Brain microvascular endothelial cell (primary cell): ENCODE results near the gene TSPAN31.
A peak's percentile ranks its signal among the peaks of the same experiment; 100 is the strongest.

Experiments
- DNase-seq: peaks from one replicate; pipeline ENCODE4 v3.0.0-alpha.2; 2020
- H3K27ac ChIP-seq: fragments of 250-450 bp; sonication (Bioruptor Pico); 2 replicates; pipeline ENCODE4 v1.5.1; 2020; ENCODE audit warnings: mild to moderate bottlenecking, moderate library complexity
- H3K27me3 ChIP-seq: fragments of 250-450 bp; sonication (Bioruptor Pico); replicated peaks from 2 replicates; pipeline ENCODE4 v1.5.1; 2020; ENCODE audit warnings: mild to moderate bottlenecking
- H3K36me3 ChIP-seq: fragments of 250-450 bp; sonication (Bioruptor Pico); replicated peaks from 2 replicates; pipeline ENCODE4 v1.5.1; 2020; ENCODE audit warnings: mild to moderate bottlenecking
- H3K4me3 ChIP-seq: 2 replicates; pipeline ENCODE4 v1.5.1; 2011; ENCODE audit warnings: low read depth, mild to moderate bottlenecking, control low read depth, low read length, moderate library complexity
- in situ Hi-C: cut with HindIII; loops from 2 replicates; pipeline ENCODE4 v1.10.0; 2017; ENCODE audit warnings: low sequenced_read_pairs, low pct_ligation_motif_present
- TF ChIP-seq, protein P1 (sequence below): IDR thresholded peaks from 2 replicates; pipeline ENCODE4 v1.5.1; 2011; ENCODE audit warnings: low read depth, mild to moderate bottlenecking, moderate library complexity, low read length, control low read depth, inconsistent platforms; ENCODE audit errors: missing control alignments

Gene TSPAN31

DNA sequence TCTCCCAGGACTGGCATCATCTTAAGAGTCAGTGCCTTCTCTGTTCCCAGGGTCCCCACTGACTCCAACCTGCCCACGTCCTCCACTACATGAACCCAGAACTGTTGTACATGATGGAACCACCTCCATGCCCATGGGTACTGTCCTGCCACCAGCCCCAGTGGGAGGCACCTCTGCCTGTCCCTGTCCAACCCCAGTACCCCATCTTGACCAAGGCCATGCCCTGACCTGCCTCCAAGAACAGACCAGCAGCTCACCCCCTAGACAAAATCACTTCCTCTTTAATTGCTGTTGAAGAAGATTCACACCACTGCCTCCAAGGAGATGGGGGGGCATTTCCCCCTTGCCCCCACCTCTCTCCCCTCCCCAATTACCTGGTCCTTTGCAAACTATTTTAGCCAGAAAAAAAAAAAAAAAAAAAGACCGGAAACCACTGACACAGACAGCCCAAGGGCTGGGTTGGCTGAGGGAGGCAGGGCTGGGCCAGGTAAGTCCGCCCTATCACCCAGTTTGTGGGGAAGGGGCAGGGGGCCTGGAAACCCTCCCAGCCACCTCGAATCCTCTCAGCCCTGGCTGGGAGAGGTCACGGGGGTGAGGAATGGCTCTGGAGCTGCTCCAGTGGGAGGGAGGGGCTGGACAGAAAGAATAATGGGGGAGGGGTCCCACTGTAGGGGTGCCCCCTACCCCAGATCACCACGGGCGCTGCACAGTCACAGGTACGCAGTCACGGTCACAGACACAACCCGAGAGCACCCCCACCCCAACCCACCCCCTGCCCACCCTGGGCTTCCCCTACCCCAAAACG, 19.7 kb upstream of the TSPAN31 start:
- H3K4me3 ChIP-seq = no peak overlapping the region
- TF ChIP-seq, protein P1, sequence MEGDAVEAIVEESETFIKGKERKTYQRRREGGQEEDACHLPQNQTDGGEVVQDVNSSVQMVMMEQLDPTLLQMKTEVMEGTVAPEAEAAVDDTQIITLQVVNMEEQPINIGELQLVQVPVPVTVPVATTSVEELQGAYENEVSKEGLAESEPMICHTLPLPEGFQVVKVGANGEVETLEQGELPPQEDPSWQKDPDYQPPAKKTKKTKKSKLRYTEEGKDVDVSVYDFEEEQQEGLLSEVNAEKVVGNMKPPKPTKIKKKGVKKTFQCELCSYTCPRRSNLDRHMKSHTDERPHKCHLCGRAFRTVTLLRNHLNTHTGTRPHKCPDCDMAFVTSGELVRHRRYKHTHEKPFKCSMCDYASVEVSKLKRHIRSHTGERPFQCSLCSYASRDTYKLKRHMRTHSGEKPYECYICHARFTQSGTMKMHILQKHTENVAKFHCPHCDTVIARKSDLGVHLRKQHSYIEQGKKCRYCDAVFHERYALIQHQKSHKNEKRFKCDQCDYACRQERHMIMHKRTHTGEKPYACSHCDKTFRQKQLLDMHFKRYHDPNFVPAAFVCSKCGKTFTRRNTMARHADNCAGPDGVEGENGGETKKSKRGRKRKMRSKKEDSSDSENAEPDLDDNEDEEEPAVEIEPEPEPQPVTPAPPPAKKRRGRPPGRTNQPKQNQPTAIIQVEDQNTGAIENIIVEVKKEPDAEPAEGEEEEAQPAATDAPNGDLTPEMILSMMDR = no peak
- DNase-seq = no peak
- H3K36me3 ChIP-seq = peaks cover 8% of the 10 kb centered on the region
- no peaks in the 10 kb centered on the region for H3K27me3 ChIP-seq
- H3K27ac ChIP-seq = no peak overlapping the region
- in situ Hi-C loops = no loop called here

DNA sequence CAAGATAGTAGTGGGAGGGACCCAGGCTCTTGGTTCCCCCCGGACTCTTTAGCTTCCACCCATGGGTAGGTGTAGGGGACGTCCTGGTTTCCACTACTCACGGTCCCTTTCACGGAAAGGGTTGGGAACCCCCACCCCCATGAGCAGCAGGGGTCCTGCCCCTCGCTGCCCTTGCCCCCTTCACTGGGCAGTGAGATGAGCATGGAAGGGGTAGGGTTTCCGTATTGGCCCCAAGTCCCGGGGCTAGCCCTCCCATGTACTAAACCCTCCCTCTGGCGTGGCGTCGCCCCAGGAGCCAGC, 19.0 kb upstream of the TSPAN31 start:
- Histone ChIP-seq H3K27ac (no peak overlapping the region), H3K4me3 (peak overlapping the region; percentile 84), H3K36me3 (peaks cover 4% of the 10 kb centered on the region), H3K27me3 (no peaks in the 10 kb centered on the region)
- in situ Hi-C loops = no loop called here
- DNase-seq = no peak
- TF ChIP-seq, protein P1 = no peak

DNA sequence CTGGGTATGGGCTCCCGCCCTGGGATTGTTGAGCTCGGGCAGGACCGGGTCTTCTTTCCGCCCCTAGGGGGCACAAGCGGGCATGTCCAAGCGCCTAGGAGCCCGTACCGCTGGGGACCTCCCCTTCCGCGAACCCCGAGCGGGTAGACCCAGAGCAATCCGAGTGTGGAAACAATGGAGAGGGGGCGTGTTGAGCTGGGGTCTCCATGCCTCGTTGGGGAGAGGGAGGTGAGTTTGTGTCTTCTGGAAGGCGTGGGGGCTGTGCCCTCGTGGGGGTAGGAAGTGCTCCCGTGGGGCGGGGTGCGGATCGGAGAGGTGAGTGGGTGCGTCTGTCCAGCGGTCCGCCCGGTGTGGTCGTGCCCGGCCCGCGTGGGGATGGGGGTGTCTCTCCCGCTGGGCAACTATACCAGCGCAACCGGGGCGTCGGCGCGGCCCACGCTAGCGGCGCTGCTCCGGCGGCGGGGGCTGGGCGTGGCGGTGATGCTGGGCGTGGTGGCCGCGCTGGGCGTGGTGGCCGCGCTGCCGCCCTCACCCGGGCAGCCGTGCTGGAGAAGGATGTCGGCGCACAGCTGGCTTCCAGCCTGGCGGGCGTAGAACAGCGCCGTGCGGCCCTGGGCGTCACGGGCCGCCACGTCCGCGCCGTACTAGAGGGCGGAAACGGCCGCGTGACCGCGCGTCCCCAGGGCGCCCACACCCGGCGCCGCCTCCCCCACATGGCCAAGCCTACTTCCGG, 18.5 kb upstream of the TSPAN31 start:
- no peaks in the 10 kb centered on the region for H3K36me3 ChIP-seq
- in situ Hi-C loops = no loop called here
- peak overlapping the region; percentile 84 for H3K4me3 ChIP-seq
- DNase-seq = peak; percentile 79
- TF ChIP-seq, protein P1 = peak; percentile 94
- no peaks in the 10 kb centered on the region for H3K27me3 ChIP-seq
- H3K27ac ChIP-seq = peak overlapping the region; percentile 32

DNA sequence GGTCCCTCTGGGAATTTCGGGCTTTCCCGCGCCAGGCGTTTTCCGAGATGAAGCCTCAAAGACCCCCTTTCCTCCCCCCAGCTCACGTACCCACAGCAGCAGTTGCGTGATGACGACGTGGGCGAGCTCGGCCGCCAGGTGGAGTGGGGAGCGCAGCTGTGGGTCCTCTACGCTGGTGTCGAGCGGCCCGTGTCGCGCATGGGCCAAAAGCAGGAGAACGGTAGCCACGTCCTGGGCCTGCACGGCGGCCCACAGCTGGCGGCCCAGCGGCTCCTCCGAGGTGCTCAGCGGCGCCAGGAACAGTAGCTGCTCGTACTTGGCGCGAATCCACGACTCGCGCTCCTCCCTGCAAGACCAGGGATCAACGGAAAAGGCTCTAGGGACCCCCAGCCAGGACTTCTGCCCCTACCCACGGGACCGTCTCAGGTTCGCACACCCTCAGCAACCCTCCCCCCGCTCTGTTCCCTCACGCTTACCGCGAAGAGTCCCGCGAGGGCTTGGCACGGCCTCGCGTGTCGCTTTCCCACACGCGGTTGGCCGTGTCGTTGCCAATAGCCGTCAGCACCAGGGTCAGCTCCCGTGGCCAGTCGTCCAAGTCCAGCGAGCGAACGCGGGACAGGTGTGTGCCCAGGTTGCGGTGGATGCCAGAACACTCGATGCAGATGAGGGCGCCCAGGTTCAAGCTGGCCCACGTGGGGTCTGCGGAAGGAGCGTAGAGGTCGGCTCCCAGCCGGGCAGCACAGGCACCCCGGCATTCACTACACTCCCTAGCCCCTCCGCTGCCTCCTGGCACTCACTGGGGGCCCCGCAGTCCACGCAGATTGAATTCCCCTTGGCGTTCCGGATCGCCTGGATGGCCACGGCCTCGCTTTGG, 17.7 kb upstream of the TSPAN31 start:
- H3K27ac ChIP-seq = no peak overlapping the region
- DNase-seq = no peak
- TF ChIP-seq, protein P1 = peak; percentile 50
- H3K4me3 ChIP-seq = peak overlapping the region; percentile 84
- in situ Hi-C loops = no loop called here
- no peaks in the 10 kb centered on the region for H3K36me3 ChIP-seq
- no peaks in the 10 kb centered on the region for H3K27me3 ChIP-seq

DNA sequence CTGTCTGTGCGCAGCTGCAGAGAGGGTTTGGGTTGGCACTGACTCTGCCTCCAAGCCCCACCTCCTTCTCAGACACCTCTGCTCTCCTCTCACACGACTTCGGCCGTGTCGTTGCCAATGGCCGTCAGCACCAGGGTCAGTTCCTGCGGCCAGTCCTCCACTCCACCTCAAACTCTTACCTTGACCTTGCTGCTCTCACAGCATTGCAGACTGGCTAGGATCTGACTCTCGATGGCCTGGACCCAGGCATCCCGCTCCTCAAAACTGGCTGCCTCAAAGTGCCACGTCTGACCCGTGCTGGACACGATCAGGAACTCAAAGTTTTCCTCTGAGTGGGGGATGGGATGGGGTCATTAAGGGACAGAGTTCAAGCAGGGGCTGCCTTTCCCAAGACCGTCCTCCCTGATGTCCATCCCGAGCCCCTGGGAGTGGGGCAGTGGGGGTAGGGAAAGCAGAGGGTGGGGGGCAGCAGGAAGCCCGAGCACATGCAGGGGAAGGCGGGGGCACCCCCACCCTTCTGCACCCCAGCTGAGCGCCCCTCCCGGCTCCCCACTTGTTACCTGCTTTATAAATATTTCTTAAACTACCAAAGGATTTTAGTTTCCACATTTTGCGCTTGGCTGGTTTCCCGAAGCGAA, 17.0 kb upstream of the TSPAN31 start:
- H3K36me3 ChIP-seq = no peaks in the 10 kb centered on the region
- no peak for DNase-seq
- no peaks in the 10 kb centered on the region for H3K27me3 ChIP-seq
- H3K27ac ChIP-seq = no peak overlapping the region
- TF ChIP-seq, protein P1 = no peak
- H3K4me3 ChIP-seq = no peak overlapping the region
- in situ Hi-C loops = no loop called here
